A549 treated with AZD9567 at 1 μM for 4 hours (cell line): Measurements from ENCODE around the gene CSRP2. TPM values are rescaled to one million over a fixed set of nuclear protein-coding genes. Genes with fewer than 3 reads are reported as not detected.

ENCODE experiments used
- total RNA-seq: library from RNA; stranded (reverse); fragments of 200-300 nt; extraction: Qiagen RNA extraction; gene quantifications from 5 replicates; pipeline ENCODE4 v1.2.3, GENCODE V29; 2022; ENCODE audit not compliant: insufficient read depth

CSRP2 gene
- 20.7 to 29.3 TPM (median 22.4 TPM) in 5 replicates for total RNA-seq

GRCh38 chr12:76878899-76879709, at the start of gene CSRP2:
TSS of gene CSRP2 (minus strand) at chr12:76879019. CDS start at chr12:76866260, 12,759 bp downstream.

Other genes with a start within 250 kb of the CSRP2 start
- gene ZDHHC17, start 114.9 kb downstream of the CSRP2 start, total RNA-seq: 7.4 to 26.5 TPM (median 10.8 TPM) in 5 replicates
- gene E2F7, start 186.6 kb upstream of the CSRP2 start, total RNA-seq: 6.9 to 9.6 TPM (median 8.9 TPM) in 5 replicates